ENCODE results near the gene EMCN. TPM values are rescaled to one million over a fixed set of nuclear protein-coding genes. Genes with fewer than 3 reads are reported as not detected.

EMCN gene
- total and polyA plus RNA-seq, 2 donors (not counting 1 experiment from before 2014, with no cell fraction given): not detected

DNA sequence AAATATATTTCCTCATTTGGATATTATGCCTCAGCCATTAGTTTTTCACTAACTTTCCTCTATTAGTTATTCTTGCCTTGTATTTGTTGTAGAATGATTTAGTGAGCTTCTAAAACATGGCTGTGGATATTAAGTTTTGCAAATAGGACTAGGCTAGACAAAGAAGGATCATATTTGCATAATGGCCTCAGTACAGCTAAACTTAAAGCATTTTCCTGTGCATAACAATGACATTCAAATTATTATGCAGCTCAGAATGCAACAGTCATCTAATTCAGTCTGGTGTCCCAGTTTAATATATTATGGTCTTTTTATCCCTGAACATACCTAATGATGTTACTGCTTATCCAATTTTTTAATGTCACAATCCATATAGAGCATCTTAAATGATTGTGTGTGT is 172.2 kb downstream of the EMCN start:
- Histone ChIP-seq H3K4me1 (ENCODE audit: control insufficient read depth in 2 of 2, insufficient read depth in 2 of 2, low read length in 2 of 2) (no peaks in the 10 kb centered on the region), H3K4me2 (replicated peaks; ENCODE audit: low read depth, low read length, poor library complexity, severe bottlenecking) (no peak overlapping the region), H4K20me1 (ENCODE audit: control insufficient read depth, insufficient read depth, low read length, poor library complexity, severe bottlenecking) (no peaks in the 10 kb centered on the region), H3K4me3 (ENCODE audit: control extremely low read depth in 1 of 5, extremely low read depth in 1 of 5, insufficient read depth in 1 of 5, low read depth in 2 of 5, low read length in 4 of 5) (no peak overlapping the region), H3K36me3 (replicated peaks in 1 of 2; ENCODE audit: control extremely low read depth in 1 of 2, control insufficient read depth in 1 of 2, extremely low read depth in 1 of 2, insufficient read depth in 2 of 2, low read length in 1 of 2) (no peaks in the 10 kb centered on the region), H3K27me3 (replicated peaks in 1 of 4; ENCODE audit: control extremely low read depth in 1 of 4, control insufficient read depth in 3 of 4, insufficient read depth in 4 of 4, low read length in 3 of 4) (no peaks in the 10 kb centered on the region), H3K9ac (ENCODE audit: low read length) (no peak overlapping the region), H2AFZ (ENCODE audit: insufficient read depth, low read depth, low read length, poor library complexity, severe bottlenecking) (no peak overlapping the region), H3K79me2 (ENCODE audit: control insufficient read depth, insufficient read depth, low read length) (no peaks in the 10 kb centered on the region), H3K9me3 (ENCODE audit: control extremely low read depth in 1 of 3, control insufficient read depth in 2 of 3, insufficient read depth in 1 of 3, low read length in 2 of 3) (no peaks in the 10 kb centered on the region), H3K27ac (ENCODE audit: low read length in 2 of 2) (no peak overlapping the region)
- CTCF ChIA-PET: no interaction called here
- intact Hi-C loops (cut with micrococcal nuclease): no loop called here
- ATAC-seq (ENCODE audit: low read depth) (no peak), DNase-seq (no peak)
- H3K4me1 Mint-ChIP-seq: no peaks in the 10 kb centered on the region
- no peak overlapping the region for H3K27ac Mint-ChIP-seq
- TF ChIP-seq EZH2 (IDR thresholded peaks at IDR 0.05; ENCODE audit: borderline replicate concordance, insufficient read depth, low read depth, low read length, poor library complexity, severe bottlenecking): no peak
- TF ChIP-seq, protein P1, sequence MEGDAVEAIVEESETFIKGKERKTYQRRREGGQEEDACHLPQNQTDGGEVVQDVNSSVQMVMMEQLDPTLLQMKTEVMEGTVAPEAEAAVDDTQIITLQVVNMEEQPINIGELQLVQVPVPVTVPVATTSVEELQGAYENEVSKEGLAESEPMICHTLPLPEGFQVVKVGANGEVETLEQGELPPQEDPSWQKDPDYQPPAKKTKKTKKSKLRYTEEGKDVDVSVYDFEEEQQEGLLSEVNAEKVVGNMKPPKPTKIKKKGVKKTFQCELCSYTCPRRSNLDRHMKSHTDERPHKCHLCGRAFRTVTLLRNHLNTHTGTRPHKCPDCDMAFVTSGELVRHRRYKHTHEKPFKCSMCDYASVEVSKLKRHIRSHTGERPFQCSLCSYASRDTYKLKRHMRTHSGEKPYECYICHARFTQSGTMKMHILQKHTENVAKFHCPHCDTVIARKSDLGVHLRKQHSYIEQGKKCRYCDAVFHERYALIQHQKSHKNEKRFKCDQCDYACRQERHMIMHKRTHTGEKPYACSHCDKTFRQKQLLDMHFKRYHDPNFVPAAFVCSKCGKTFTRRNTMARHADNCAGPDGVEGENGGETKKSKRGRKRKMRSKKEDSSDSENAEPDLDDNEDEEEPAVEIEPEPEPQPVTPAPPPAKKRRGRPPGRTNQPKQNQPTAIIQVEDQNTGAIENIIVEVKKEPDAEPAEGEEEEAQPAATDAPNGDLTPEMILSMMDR (IDR thresholded peaks at IDR 0.05): no peak
- H3K4me3 Mint-ChIP-seq: no peak overlapping the region
- peaks cover 5% of the 10 kb centered on the region for H3K27me3 Mint-ChIP-seq
- peaks cover 1% of the 10 kb centered on the region for H3K9me3 Mint-ChIP-seq (ENCODE audit: insufficient read depth)
- POLR2A ChIA-PET: no interaction called here
